Brain microvascular endothelial cell (primary cell): Measurements from ENCODE around the gene SF3B5.

Experiments used
- DNase-seq: peaks from one replicate; pipeline ENCODE4 v3.0.0-alpha.2; 2020
- H3K27ac ChIP-seq: fragments of 250-450 bp; sonication (Bioruptor Pico); 2 replicates; pipeline ENCODE4 v1.5.1; 2020; ENCODE audit warnings: mild to moderate bottlenecking, moderate library complexity
- H3K27me3 ChIP-seq: fragments of 250-450 bp; sonication (Bioruptor Pico); replicated peaks from 2 replicates; pipeline ENCODE4 v1.5.1; 2020; ENCODE audit warnings: mild to moderate bottlenecking
- H3K36me3 ChIP-seq: fragments of 250-450 bp; sonication (Bioruptor Pico); replicated peaks from 2 replicates; pipeline ENCODE4 v1.5.1; 2020; ENCODE audit warnings: mild to moderate bottlenecking
- H3K4me3 ChIP-seq: 2 replicates; pipeline ENCODE4 v1.5.1; 2011; ENCODE audit warnings: low read depth, mild to moderate bottlenecking, control low read depth, low read length, moderate library complexity
- in situ Hi-C: cut with HindIII; loops from 2 replicates; pipeline ENCODE4 v1.10.0; 2017; ENCODE audit warnings: low sequenced_read_pairs, low pct_ligation_motif_present
- TF ChIP-seq, protein P1 (sequence below): IDR thresholded peaks from 2 replicates; pipeline ENCODE4 v1.5.1; 2011; ENCODE audit warnings: low read depth, mild to moderate bottlenecking, moderate library complexity, low read length, control low read depth, inconsistent platforms; ENCODE audit errors: missing control alignments

SF3B5 gene

DNA sequence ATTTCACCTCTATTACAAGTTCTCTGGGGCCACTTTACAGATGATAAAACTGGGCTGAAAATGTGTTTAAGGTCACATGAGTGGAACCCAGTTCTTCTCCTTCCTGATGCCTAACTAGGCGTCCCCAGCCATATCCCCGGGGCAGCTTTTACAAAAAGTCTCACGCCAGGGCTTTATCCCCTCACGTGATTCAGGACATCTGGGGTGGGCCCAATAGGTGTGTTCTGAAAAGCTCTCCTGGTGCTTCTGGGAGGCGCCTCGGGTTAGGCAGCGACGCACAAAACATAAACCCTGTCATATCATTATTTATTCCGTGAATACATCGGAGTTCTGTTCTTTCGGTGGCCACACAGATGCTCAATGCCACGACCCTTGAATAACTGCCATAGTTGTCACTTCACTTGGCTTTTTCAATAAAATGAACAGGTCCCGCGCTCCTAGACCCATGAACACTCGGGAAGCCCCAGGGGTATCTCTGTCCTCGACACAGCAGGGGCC lies 32.1 kb downstream of the SF3B5 start:
- Histone ChIP-seq H3K27me3 (peaks cover 31% of the 10 kb centered on the region), H3K27ac (no peak overlapping the region)

DNA sequence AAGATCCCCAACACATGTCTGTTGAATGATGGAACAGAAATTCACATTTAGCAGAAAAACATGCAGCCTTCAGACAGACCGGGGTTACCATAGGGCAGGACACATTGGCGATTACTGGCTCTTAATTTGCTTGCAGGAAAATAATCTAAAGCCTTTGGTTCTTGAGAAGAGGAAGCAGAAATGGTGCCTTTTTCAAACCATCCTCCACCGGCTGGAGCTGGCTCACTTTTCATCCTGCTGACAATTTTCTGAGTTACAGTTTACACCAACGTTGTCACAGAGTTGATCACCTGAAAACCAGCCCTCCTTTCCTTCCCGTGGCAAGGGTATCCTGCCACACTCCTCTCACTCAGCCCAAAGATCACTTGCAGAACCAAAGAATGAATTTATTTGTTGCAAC lies 32.6 kb downstream of the SF3B5 start:
- DNase-seq = no peak
- TF ChIP-seq, protein P1, sequence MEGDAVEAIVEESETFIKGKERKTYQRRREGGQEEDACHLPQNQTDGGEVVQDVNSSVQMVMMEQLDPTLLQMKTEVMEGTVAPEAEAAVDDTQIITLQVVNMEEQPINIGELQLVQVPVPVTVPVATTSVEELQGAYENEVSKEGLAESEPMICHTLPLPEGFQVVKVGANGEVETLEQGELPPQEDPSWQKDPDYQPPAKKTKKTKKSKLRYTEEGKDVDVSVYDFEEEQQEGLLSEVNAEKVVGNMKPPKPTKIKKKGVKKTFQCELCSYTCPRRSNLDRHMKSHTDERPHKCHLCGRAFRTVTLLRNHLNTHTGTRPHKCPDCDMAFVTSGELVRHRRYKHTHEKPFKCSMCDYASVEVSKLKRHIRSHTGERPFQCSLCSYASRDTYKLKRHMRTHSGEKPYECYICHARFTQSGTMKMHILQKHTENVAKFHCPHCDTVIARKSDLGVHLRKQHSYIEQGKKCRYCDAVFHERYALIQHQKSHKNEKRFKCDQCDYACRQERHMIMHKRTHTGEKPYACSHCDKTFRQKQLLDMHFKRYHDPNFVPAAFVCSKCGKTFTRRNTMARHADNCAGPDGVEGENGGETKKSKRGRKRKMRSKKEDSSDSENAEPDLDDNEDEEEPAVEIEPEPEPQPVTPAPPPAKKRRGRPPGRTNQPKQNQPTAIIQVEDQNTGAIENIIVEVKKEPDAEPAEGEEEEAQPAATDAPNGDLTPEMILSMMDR = no peak
- Histone ChIP-seq H3K36me3 (no peaks in the 10 kb centered on the region), H3K4me3 (no peak overlapping the region), H3K27ac (no peak overlapping the region), H3K27me3 (peaks cover 31% of the 10 kb centered on the region)
- in situ Hi-C loops = no loop called here

More for the DNA sequence above, 32.1 kb downstream of the SF3B5 start:
- Histone ChIP-seq H3K36me3 (no peaks in the 10 kb centered on the region), H3K4me3 (peak overlapping the region; percentile 59)
- in situ Hi-C loops = no loop called here
- DNase-seq = no peak
- TF ChIP-seq, protein P1 = no peak

DNA sequence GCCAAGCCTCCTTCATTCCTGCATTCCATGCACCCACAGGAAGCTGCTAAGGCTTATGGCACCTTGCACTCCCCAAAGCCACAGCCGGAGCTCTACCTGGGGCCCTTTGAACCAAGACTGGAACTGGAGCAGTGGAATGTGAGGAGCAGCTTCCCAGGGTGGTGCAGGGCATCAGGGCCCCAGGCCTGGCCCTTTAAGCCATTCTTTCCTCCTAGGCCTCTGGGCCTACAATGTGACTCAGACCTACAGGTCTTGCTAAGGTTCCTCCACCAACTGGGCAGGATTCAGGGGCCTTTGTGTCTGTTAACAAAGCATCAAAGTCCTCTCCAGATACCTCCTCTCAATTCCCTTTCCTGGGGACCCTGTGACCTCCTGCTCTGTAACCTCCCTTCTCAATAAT lies 36.2 kb downstream of the SF3B5 start:
- in situ Hi-C loops = no loop called here
- no peak for DNase-seq
- Histone ChIP-seq H3K27ac (no peak overlapping the region), H3K27me3 (peaks cover 11% of the 10 kb centered on the region), H3K4me3 (no peak overlapping the region), H3K36me3 (no peaks in the 10 kb centered on the region)
- TF ChIP-seq, protein P1 = no peak

DNA sequence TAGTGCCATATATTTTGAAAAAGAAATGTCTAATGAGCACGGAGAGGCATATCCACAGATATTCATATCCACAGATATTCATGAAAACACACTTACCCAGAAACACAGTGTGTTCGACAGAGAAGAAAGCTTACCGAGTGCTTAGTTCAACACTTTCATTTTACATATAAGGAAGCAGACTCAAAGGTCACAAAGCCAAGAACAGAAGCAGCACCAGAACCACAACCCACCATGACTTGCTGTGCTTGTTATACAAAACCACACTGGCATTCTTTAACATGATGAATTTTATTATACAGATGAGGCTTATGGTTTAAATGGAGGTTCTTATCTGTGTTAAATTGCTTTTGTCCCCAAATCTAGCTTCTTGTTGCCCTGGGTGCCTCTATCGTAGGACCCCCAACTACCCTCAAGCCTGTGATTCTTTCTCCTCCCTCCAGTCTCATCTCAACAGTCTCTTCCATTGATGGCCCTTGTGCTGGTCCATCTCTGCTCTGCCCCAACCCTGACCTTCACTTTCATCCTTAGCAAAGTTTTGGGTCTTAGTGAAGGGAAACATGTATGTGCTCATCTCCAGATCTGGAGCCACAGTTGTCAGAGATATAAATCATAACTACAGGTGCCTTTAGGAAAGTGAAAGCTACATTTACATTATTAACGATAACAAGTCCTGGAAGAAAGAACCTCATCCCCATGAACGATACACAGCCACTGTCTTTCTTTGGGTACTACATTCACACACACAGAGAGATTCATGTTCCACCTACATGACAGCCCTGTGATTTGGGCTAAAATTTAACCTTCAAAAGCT lies 40.0 kb downstream of the SF3B5 start:
- Histone ChIP-seq H3K4me3 (no peak overlapping the region), H3K36me3 (no peaks in the 10 kb centered on the region), H3K27me3 (no peaks in the 10 kb centered on the region), H3K27ac (no peak overlapping the region)
- in situ Hi-C loops = no loop called here
- TF ChIP-seq, protein P1 = no peak
- DNase-seq = no peak

DNA sequence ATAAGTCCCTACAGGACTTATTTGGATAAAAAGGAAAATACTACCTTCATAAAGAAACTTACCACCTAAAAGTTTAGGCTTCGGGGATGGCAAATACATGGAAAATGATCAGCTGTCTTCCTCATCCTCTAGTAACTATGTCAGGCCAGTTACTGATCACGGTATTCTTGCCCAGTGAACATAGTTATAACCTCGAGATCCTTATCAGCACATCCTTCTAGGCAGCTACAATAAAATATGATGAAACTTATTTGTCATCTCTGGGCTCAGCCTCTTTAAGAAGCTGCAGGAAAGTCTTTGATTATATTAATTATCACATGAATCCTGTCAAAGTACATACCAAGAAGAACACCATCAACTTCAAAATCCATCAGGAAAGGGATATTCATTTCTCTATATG lies 41.8 kb downstream of the SF3B5 start:
- no peaks in the 10 kb centered on the region for H3K27me3 ChIP-seq
- TF ChIP-seq, protein P1 = no peak
- H3K36me3 ChIP-seq = no peaks in the 10 kb centered on the region
- H3K4me3 ChIP-seq = no peak overlapping the region
- no peak for DNase-seq
- in situ Hi-C loops = no loop called here
- H3K27ac ChIP-seq = no peak overlapping the region
